Suprapubic skin (tissue), 4 donors: Measurements from ENCODE around the gene MLH1. TPM values are rescaled to one million over a fixed set of nuclear protein-coding genes. Genes with fewer than 3 reads are reported as not detected.

ENCODE experiments used
- DNase-seq, 2 donors: peaks; one replicate each; pipeline ENCODE4 v3.0.0-alpha.2; 2019; ENCODE audit warnings: low spot score in 2 of 2
- H3K27ac ChIP-seq: fragments of 200-600 bp; sonication (generic); one replicate; pipeline ENCODE4 v1.5.1; 2019
- H3K27me3 ChIP-seq: fragments of 200-600 bp; sonication (generic); one replicate; pipeline ENCODE4 v1.5.1; 2019
- H3K36me3 ChIP-seq: fragments of 200-600 bp; sonication (generic); one replicate; pipeline ENCODE4 v1.5.1; 2019
- H3K4me1 ChIP-seq: fragments of 200-600 bp; sonication (generic); one replicate; pipeline ENCODE4 v1.5.1; 2019
- H3K4me3 ChIP-seq: fragments of 200-600 bp; sonication (generic); one replicate; pipeline ENCODE4 v1.5.1; 2019; ENCODE audit warnings: mild to moderate bottlenecking
- H3K9me3 ChIP-seq: fragments of 200-600 bp; sonication (generic); one replicate; pipeline ENCODE4 v1.5.1; 2019
- CTCF ChIP-seq, 2 donors: fragments of 200-600 bp in 1 of 2; fragments of 450-650 bp in 1 of 2; sonication (generic) in 1 of 2; IDR thresholded peaks; one replicate each; pipeline ENCODE4 v1.5.1; 2016 to 2019; ENCODE audit warnings: antibody characterized with exemption in 2 of 2, mild to moderate bottlenecking in 1 of 2, moderate library complexity in 1 of 2
- EP300 ChIP-seq: sonication (generic); formaldehyde crosslinking; IDR thresholded peaks from one replicate; pipeline ENCODE4 v1.6.1; 2017; ENCODE audit warnings: antibody characterized with exemption
- POLR2A ChIP-seq, 2 donors: fragments of 450-650 bp; IDR thresholded peaks; one replicate each; pipeline ENCODE4 v1.6.1; 2017; ENCODE audit warnings: antibody characterized with exemption in 2 of 2, mild to moderate bottlenecking in 2 of 2, moderate library complexity in 2 of 2
- POLR2AphosphoS5 ChIP-seq, 3 donors: sonication (generic); formaldehyde crosslinking; IDR thresholded peaks; one replicate each; pipeline ENCODE4 v1.6.1; 2017; ENCODE audit warnings: antibody characterized with exemption in 3 of 3
- WGBS: methylation state at CpG from one replicate; pipeline ENCODE4 v1.1.5; 2018; 5-methylcytosine and 5-hydroxymethylcytosine counted together
- total RNA-seq, 4 donors: library from RNA; depleted of rRNA; stranded (reverse); fragments of >200 nt; gene quantifications; one replicate each; pipeline ENCODE4 v1.1.0, GENCODE V29; 2016

The MLH1 gene
- total RNA-seq, 4 donors from 2014 or later, result 17.2 to 34.3 (median 23.1) TPM

- Histone ChIP-seq H3K4me3 (peak overlapping the region; percentile 12), H3K27ac (no peak overlapping the region), H3K9me3 (no peaks in the 10 kb centered on the region), H3K27me3 (no peaks in the 10 kb centered on the region), H3K4me1 (peaks cover 45% of the 10 kb centered on the region), H3K36me3 (peaks cover 31% of the 10 kb centered on the region)
- TF ChIP-seq POLR2AphosphoS5 (IDR thresholded peaks at IDR 0.05) (no peak), POLR2A (IDR thresholded peaks at IDR 0.05) (no peak), CTCF (IDR thresholded peaks at IDR 0.05) (no peak), EP300 (no peak)
- DNase-seq, result no peak
- WGBS, result 73% methylated on average over 3 of the region's 3 CpGs
Observed at GRCh38 chr3:36989005-36989404, 4.3 kb upstream of the MLH1 start.

DNA sequence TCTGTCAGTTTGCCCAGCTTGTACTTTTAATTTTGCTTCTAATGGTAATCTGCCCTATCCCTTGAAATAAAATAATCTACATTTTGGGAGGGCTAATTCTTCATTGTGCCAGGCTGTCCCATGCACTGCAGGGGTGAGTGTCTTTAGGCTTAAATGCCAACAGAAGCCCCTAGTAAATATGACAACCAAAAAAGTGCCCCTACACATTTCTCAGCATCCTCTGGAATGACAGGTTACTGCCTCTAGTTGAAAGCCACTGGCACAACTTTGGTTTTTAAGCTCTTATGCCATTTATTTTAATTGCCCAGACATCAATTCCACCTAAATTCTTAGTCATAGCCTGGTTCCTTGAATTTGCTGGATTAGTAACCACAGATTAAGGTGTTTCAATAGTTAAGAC lies 3.8 kb upstream of the MLH1 start:
- peaks cover 51% of the 10 kb centered on the region for H3K4me1 ChIP-seq
- H3K36me3 ChIP-seq, result peaks cover 26% of the 10 kb centered on the region
- no peaks in the 10 kb centered on the region for H3K27me3 ChIP-seq
- no peaks in the 10 kb centered on the region for H3K9me3 ChIP-seq
- TF ChIP-seq POLR2AphosphoS5 (IDR thresholded peaks at IDR 0.05) (no peak), POLR2A (IDR thresholded peaks at IDR 0.05) (no peak), CTCF (IDR thresholded peaks at IDR 0.05) (no peak), EP300 (no peak)
- H3K27ac ChIP-seq, result no peak overlapping the region
- DNase-seq, result no peak
- peak overlapping the region; percentile 12 for H3K4me3 ChIP-seq

- Histone ChIP-seq H3K4me1 (peaks cover 55% of the 10 kb centered on the region), H3K27me3 (no peaks in the 10 kb centered on the region), H3K9me3 (no peaks in the 10 kb centered on the region), H3K27ac (no peak overlapping the region), H3K36me3 (peaks cover 13% of the 10 kb centered on the region), H3K4me3 (peak overlapping the region; percentile 67)
- TF ChIP-seq EP300 (no peak), CTCF (IDR thresholded peaks at IDR 0.05) (no peak), POLR2AphosphoS5 (IDR thresholded peaks at IDR 0.05) (no peak), POLR2A (IDR thresholded peaks at IDR 0.05) (no peak)
- no peak for DNase-seq
- WGBS, result 77% methylated on average over 3 of the region's 3 CpGs
Observed at GRCh38 chr3:36991147-36991546, 2.2 kb upstream of the MLH1 start.

DNA sequence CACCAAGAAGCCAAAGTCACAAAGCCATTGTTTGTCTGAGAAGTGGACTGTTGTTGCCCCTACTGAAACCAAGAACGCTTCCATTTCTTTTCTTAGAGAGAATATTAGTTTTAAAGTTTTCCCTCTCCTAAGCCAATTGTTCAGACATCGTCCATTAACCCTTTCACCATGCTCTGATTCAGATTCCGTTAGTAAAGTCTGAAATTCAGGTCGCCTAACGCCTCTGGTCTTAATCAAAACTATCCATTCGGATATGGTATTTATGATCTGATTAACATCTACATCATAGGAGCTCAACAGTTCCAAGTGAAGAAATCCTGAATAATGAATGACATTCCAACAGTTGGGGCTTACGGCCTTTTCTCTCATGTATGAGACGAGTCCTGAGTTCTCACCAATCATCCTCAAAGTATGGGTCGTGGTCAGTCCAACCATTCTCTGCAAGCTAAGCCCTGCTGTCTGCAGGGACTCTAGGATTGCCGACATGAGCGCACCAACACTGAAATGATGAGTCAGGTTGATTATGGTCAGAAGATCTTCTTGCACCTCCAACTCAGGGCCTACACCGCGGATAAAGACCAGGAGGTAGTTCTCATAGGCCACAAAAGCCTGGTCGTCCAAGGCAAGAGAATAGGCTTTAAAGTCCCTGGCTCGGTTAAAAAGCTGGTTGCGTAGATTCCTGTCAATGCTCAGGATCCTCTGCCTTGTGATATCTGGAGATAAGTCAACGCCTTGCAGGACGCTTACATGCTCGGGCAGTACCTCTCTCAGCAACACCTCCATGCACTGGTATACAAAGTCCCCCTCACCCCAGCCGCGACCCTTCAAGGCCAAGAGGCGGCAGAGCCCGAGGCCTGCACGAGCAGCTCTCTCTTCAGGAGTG lies 1.2 kb upstream of the MLH1 start:
- H3K27me3 ChIP-seq, result no peaks in the 10 kb centered on the region
- H3K9me3 ChIP-seq, result no peaks in the 10 kb centered on the region
- H3K27ac ChIP-seq, result peak overlapping the region; percentile 98
- WGBS, result 12% methylated on average over 11 of the region's 24 CpGs
- no peak for TF ChIP-seq CTCF (IDR thresholded peaks at IDR 0.05)
- H3K36me3 ChIP-seq, result peaks cover 14% of the 10 kb centered on the region
- peak in 1 of 2 donors; percentile 66 for DNase-seq
- H3K4me1 ChIP-seq, result peaks cover 55% of the 10 kb centered on the region
- H3K4me3 ChIP-seq, result peak overlapping the region; percentile 67

GRCh38 chr3:36992806-36993325 lies 452 bp upstream of the MLH1 start, which contains the start of gene EPM2AIP1:
EPM2AIP1 (minus strand) TSS chr3:36993131; CDS start chr3:36993077, 54 bp downstream.
- Histone ChIP-seq H3K27me3 (no peaks in the 10 kb centered on the region), H3K36me3 (peaks cover 21% of the 10 kb centered on the region), H3K9me3 (no peaks in the 10 kb centered on the region), H3K4me3 (peak within 1 kb of the TSS; percentile 67), H3K27ac (peak within 1 kb of the TSS; percentile 98), H3K4me1 (peaks cover 55% of the 10 kb centered on the region)
- WGBS, result 0% methylated on average over 35 of the region's 48 CpGs
- peak; percentile 99 for DNase-seq
- no peak for TF ChIP-seq EP300
- peak in 1 of 2 donors; percentile 23 for TF ChIP-seq CTCF (IDR thresholded peaks at IDR 0.05)
- TF ChIP-seq POLR2AphosphoS5 (IDR thresholded peaks at IDR 0.05), result peak; percentile 18 to 87 (median 29)
- peak; percentile 78 to 91 for TF ChIP-seq POLR2A (IDR thresholded peaks at IDR 0.05)
